ENCODE measurements around the gene C12orf43.

C12orf43 gene

DNA sequence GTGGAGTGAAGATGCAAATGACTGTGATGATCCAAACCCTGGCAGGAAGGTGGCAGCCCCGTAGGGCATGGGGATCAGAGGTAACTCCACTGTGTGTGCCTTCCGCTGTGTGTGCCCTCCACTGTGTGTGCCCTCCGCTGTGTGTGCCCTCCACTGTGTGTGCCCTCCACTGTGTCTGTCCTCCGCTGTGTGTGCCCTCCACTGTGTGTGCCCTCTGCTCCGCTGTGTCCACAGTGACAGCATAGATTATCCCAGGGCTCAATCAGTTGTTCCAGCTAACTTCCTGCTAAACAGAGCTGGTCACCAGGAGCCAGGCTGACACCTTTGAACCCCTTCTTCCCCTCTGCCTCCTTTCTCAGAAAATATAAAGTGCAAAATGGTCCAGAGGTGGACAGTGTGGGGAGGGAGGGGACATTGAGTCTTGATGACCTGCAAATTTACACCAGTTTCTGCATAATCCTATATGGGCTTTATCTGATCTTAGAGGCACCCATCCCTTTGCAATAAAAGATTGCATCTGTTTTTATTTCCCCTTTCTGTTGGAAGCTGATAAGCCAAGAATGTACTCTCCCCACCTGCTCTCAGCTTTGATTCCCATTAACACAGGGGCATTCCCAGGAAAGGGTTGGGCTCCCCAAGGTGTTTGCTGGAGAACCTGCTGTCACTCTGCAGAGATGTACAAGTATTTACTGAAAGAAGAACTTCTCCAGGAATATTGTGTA lies 59.5 kb downstream of the C12orf43 start:
- H2AK5ac ChIP-seq (ENCODE audit: low read length) = no peak overlapping the region
- no peak overlapping the region for H3K4ac ChIP-seq (ENCODE audit: low read depth, low read length)
- H4K8ac ChIP-seq (ENCODE audit: low read depth, low read length) = no peak overlapping the region
- no CpG with 5 or more reads among the region's 5 CpGs for WGBS (ENCODE audit: extremely low coverage, insufficient coverage, insufficient read length)
- no peak overlapping the region for H3K23ac ChIP-seq (ENCODE audit: low read length)
- no peak overlapping the region for H3K9ac ChIP-seq (ENCODE audit: low read length)
- H3K36me3 ChIP-seq (ENCODE audit: control insufficient read depth in 1 of 2, insufficient read depth in 2 of 2, low read length in 2 of 2) = no peaks in the 10 kb centered on the region
- H2BK12ac ChIP-seq (ENCODE audit: low read length) = no peak overlapping the region
- H2AFZ ChIP-seq (ENCODE audit: insufficient read depth, low read length, poor library complexity) = no peak overlapping the region
- no peaks in the 10 kb centered on the region for H3K4me1 ChIP-seq (ENCODE audit: control insufficient read depth in 1 of 2, insufficient read depth in 2 of 2, low read length in 2 of 2)
- no peak overlapping the region for H3K14ac ChIP-seq (ENCODE audit: low read length)
- H3K4me2 ChIP-seq (ENCODE audit: low read length) = no peak overlapping the region
- H3K27ac ChIP-seq (ENCODE audit: low read depth, low read length) = no peak overlapping the region
- H3K18ac ChIP-seq (ENCODE audit: low read length) = no peak overlapping the region
- no peak for DNase-seq
- H3K79me1 ChIP-seq (ENCODE audit: low read length) = no peaks in the 10 kb centered on the region
- H4K12ac ChIP-seq (ENCODE audit: low read depth, low read length) = no peak overlapping the region
- H3K79me2 ChIP-seq (ENCODE audit: control insufficient read depth, insufficient read depth, low read length, poor library complexity) = no peaks in the 10 kb centered on the region
- H3K27me3 ChIP-seq (ENCODE audit: insufficient read depth, low read length) = no peaks in the 10 kb centered on the region
- H3K9me3 ChIP-seq (ENCODE audit: insufficient read depth, low read depth, low read length) = no peaks in the 10 kb centered on the region
- no peak overlapping the region for H4K91ac ChIP-seq (ENCODE audit: low read depth, low read length)
- H2BK120ac ChIP-seq (ENCODE audit: insufficient read depth, low read length, poor library complexity) = no peak overlapping the region
- no peak overlapping the region for H2BK5ac ChIP-seq (ENCODE audit: low read depth, low read length, poor library complexity)
- H3K4me3 ChIP-seq (ENCODE audit: low read depth, low read length) = no peak overlapping the region

GRCh38 chr12:120955232-120955631 lies 61.1 kb downstream of the C12orf43 start:
- Histone ChIP-seq H3K14ac (ENCODE audit: low read length) (no peak overlapping the region), H2BK120ac (ENCODE audit: insufficient read depth, low read length, poor library complexity) (no peak overlapping the region), H4K8ac (ENCODE audit: low read depth, low read length) (no peak overlapping the region), H4K91ac (ENCODE audit: low read depth, low read length) (no peak overlapping the region), H3K4ac (ENCODE audit: low read depth, low read length) (no peak overlapping the region), H2AK5ac (ENCODE audit: low read length) (no peak overlapping the region), H2BK12ac (ENCODE audit: low read length) (no peak overlapping the region), H3K4me3 (ENCODE audit: low read depth, low read length) (no peak overlapping the region), H3K18ac (ENCODE audit: low read length) (no peak overlapping the region), H2AFZ (ENCODE audit: insufficient read depth, low read length, poor library complexity) (no peak overlapping the region), H3K27me3 (ENCODE audit: insufficient read depth, low read length) (no peaks in the 10 kb centered on the region), H3K79me1 (ENCODE audit: low read length) (no peaks in the 10 kb centered on the region), H4K12ac (ENCODE audit: low read depth, low read length) (no peak overlapping the region), H3K23ac (ENCODE audit: low read length) (no peak overlapping the region), H3K9me3 (ENCODE audit: insufficient read depth, low read depth, low read length) (no peaks in the 10 kb centered on the region), H3K4me1 (ENCODE audit: control insufficient read depth in 1 of 2, insufficient read depth in 2 of 2, low read length in 2 of 2) (no peaks in the 10 kb centered on the region), H3K9ac (ENCODE audit: low read length) (no peak overlapping the region), H3K79me2 (ENCODE audit: control insufficient read depth, insufficient read depth, low read length, poor library complexity) (no peaks in the 10 kb centered on the region), H3K36me3 (ENCODE audit: control insufficient read depth in 1 of 2, insufficient read depth in 2 of 2, low read length in 2 of 2) (no peaks in the 10 kb centered on the region), H2BK5ac (ENCODE audit: low read depth, low read length, poor library complexity) (no peak overlapping the region), H3K4me2 (ENCODE audit: low read length) (no peak overlapping the region), H3K27ac (ENCODE audit: low read depth, low read length) (no peak overlapping the region)
- no CpG with 5 or more reads among the region's 4 CpGs for WGBS (ENCODE audit: extremely low coverage, insufficient coverage, insufficient read length)
- peak in 1 of 2 donors; percentile 50 for DNase-seq

DNA sequence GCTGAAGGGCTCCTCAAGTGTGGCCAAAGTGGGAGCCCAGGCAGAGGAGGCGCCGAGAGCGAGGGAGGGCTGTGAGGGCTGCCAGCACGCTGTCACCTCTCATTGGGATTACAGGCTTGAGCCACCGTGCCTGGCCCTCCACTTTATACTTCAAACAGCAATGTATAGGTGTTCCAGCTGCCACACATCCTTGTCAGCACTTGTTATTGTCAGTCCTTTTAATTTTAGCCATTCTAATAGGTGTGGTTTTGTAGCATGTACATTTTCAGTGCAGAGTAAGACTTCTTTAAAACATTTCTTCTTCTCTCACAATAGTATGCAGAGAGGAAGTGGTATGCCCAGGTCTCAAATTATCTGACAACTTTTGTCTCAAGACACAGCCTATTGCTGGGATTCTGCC lies 65.5 kb downstream of the C12orf43 start:
- no CpG with 5 or more reads among the region's 5 CpGs for WGBS (ENCODE audit: extremely low coverage, insufficient coverage, insufficient read length)
- DNase-seq = no peak
- Histone ChIP-seq H2AFZ (ENCODE audit: insufficient read depth, low read length, poor library complexity) (no peak overlapping the region), H3K79me1 (ENCODE audit: low read length) (no peaks in the 10 kb centered on the region), H3K4me2 (ENCODE audit: low read length) (no peak overlapping the region), H3K14ac (ENCODE audit: low read length) (no peak overlapping the region), H2AK5ac (ENCODE audit: low read length) (no peak overlapping the region), H3K79me2 (ENCODE audit: control insufficient read depth, insufficient read depth, low read length, poor library complexity) (no peaks in the 10 kb centered on the region), H3K4me1 (ENCODE audit: control insufficient read depth in 1 of 2, insufficient read depth in 2 of 2, low read length in 2 of 2) (no peaks in the 10 kb centered on the region), H3K9ac (ENCODE audit: low read length) (no peak overlapping the region), H3K27ac (ENCODE audit: low read depth, low read length) (no peak overlapping the region), H4K8ac (ENCODE audit: low read depth, low read length) (no peak overlapping the region), H2BK120ac (ENCODE audit: insufficient read depth, low read length, poor library complexity) (no peak overlapping the region), H2BK5ac (ENCODE audit: low read depth, low read length, poor library complexity) (no peak overlapping the region), H3K27me3 (ENCODE audit: insufficient read depth, low read length) (no peaks in the 10 kb centered on the region), H3K9me3 (ENCODE audit: insufficient read depth, low read depth, low read length) (no peaks in the 10 kb centered on the region), H4K12ac (ENCODE audit: low read depth, low read length) (no peak overlapping the region), H3K4ac (ENCODE audit: low read depth, low read length) (no peak overlapping the region), H3K18ac (ENCODE audit: low read length) (no peak overlapping the region), H2BK12ac (ENCODE audit: low read length) (no peak overlapping the region), H4K91ac (ENCODE audit: low read depth, low read length) (no peak overlapping the region), H3K36me3 (ENCODE audit: control insufficient read depth in 1 of 2, insufficient read depth in 2 of 2, low read length in 2 of 2) (no peaks in the 10 kb centered on the region), H3K4me3 (ENCODE audit: low read depth, low read length) (no peak overlapping the region), H3K23ac (ENCODE audit: low read length) (no peak overlapping the region)

Measured in trophoblast cell (in vitro differentiated cells and primary cell).